ENCODE measurements around the gene CDH5.

CDH5 gene

DNA sequence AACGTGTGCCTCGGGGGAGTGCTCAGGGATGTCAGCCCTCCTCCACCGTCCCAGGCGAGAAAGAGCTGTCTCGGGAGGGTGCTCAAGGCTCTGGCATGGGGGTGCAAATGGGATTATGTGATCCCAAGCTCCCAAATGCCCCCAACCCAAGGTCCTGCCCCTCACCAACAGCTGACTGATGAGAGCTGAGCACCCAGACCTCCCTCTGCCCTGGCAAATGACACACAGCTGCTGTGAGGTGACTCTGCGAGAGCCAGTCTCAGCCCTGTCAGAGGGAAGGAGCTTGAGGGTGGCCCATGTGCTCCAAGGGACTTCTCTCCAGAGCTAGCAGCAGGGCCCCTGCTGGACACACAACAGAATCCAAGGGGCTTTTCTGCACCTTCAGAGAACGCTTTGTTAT, 7.7 kb downstream of the CDH5 start:
- in situ Hi-C loops (cut with MboI; ENCODE audit: low sequenced_read_pairs, unreplicated experiment): no loop called here
- DNase-seq (ENCODE audit: low spot score): no peak
- TF ChIP-seq CTCF (IDR thresholded peaks at IDR 0.05; ENCODE audit: borderline replicate concordance, control extremely low read depth, extremely low read depth, insufficient read depth, missing control alignments): no peak

DNA sequence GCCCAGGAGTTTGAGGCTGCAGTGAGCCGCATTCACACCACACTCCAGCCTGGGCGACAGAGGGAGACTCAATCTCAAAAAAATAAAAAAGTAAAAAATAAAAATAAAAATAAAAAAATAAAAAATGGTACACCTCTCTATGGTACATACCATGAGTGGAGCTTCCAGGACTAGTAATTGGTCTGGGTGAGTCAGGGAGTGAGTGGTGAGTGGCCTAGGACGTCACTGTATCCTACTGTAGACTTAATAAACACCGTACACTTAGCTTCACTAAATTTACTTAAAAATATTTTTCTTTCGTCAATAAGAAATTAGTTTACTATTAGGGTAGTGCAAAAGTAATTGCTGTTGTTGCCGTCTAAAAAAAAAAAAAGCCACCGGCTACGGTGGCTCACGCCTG, 9.0 kb downstream of the CDH5 start:
- in situ Hi-C loops (cut with MboI; ENCODE audit: low sequenced_read_pairs, unreplicated experiment): no loop called here
- no peak for TF ChIP-seq CTCF (IDR thresholded peaks at IDR 0.05; ENCODE audit: borderline replicate concordance, control extremely low read depth, extremely low read depth, insufficient read depth, missing control alignments)
- no peak for DNase-seq (ENCODE audit: low spot score)

DNA sequence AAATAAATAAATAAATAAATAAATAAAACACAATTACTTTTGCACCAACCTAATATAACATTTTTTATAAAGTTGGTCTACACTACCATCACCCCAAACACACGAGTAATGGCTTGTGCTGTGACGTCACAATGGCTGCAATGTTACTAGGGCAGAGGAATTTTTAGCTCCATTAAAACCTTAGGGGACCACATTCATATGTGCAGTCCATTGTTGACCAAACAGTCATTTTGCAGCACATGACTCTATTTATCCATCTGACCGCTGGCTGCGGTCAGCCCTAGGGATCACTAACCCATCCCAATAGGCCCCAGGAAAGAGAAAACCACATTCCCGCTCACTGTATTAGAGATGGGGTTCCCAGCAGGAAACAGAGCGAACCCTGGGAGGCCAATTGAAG, 9.6 kb downstream of the CDH5 start:
- in situ Hi-C loops (cut with MboI; ENCODE audit: low sequenced_read_pairs, unreplicated experiment): no loop called here
- no peak for TF ChIP-seq CTCF (IDR thresholded peaks at IDR 0.05; ENCODE audit: borderline replicate concordance, control extremely low read depth, extremely low read depth, insufficient read depth, missing control alignments)
- DNase-seq (ENCODE audit: low spot score): no peak

- no peak for TF ChIP-seq CTCF (IDR thresholded peaks at IDR 0.05; ENCODE audit: borderline replicate concordance, control extremely low read depth, extremely low read depth, insufficient read depth, missing control alignments)
- in situ Hi-C loops (cut with MboI; ENCODE audit: low sequenced_read_pairs, unreplicated experiment): no loop called here
- no peak for DNase-seq (ENCODE audit: low spot score)
These were observed 10.2 kb downstream of the CDH5 start for GRCh38 chr16:66376577-66377305.

- DNase-seq (ENCODE audit: low spot score): no peak
- TF ChIP-seq CTCF (IDR thresholded peaks at IDR 0.05; ENCODE audit: borderline replicate concordance, control extremely low read depth, extremely low read depth, insufficient read depth, missing control alignments): no peak
- in situ Hi-C loops (cut with MboI; ENCODE audit: low sequenced_read_pairs, unreplicated experiment): no loop called here
These were observed 10.8 kb downstream of the CDH5 start for GRCh38 chr16:66377324-66377723.

DNA sequence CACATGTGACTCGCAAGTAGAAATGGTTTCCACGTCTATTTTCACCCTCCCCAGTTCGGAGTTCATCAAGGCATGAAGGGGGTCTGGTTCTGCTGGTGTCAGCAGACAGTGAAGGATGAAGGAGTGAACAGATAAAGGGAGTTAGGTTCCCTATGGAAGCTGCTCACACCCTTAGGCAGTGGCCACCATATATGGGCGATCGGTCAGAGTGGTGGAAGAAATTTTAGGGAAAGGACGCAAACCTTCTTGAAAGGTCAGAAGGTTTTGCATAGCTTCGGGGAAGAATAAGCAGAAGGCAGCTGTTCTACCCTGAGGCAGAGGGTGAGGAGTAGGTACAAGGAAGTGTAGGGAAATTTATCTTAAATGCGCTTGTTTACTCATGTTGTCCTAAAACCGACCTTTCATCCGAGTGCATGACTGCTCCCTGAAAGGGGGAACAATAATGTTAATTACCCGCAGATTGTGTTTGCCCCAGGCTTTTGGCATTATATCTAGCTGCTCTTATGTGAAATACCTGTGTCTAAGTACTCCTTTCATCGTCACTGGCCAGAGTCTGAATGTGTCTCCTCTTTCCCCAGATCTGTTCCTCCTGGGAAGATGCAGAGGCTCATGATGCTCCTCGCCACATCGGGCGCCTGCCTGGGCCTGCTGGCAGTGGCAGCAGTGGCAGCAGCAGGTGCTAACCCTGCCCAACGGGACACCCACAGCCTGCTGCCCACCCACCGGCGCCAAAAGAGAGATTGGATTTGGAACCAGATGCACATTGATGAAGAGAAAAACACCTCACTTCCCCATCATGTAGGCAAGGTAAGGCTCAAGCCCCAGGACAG, 12.5 kb downstream of the CDH5 start:
- TF ChIP-seq CTCF (IDR thresholded peaks at IDR 0.05; ENCODE audit: borderline replicate concordance, control extremely low read depth, extremely low read depth, insufficient read depth, missing control alignments): no peak
- DNase-seq (ENCODE audit: low spot score): no peak
- in situ Hi-C loops (cut with MboI; ENCODE audit: low sequenced_read_pairs, unreplicated experiment): no loop called here

All from GM13976 (cell line).